ENCODE data around the gene PRR36.

DNA sequence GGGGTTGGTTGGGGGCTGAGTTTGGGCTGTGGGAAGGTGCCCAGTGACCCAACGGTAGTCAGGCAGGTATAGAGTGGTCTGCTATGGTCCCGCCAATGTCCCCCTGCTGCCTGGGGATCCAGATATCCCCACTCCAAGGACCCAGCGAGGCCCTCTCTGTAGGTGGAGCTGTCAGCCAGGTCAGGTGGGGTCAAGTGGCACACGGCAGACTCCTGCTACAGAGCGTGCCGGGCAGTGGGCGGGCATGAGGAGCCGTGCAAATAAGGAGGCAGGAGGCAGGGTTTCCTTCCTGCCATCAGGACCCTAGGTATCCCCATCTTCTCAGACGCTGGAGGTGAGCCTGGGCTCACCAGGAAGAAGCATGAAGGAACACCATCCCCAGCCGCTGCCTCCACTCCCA, 29.2 kb downstream of the PRR36 start:
- TF ChIP-seq, protein P1, sequence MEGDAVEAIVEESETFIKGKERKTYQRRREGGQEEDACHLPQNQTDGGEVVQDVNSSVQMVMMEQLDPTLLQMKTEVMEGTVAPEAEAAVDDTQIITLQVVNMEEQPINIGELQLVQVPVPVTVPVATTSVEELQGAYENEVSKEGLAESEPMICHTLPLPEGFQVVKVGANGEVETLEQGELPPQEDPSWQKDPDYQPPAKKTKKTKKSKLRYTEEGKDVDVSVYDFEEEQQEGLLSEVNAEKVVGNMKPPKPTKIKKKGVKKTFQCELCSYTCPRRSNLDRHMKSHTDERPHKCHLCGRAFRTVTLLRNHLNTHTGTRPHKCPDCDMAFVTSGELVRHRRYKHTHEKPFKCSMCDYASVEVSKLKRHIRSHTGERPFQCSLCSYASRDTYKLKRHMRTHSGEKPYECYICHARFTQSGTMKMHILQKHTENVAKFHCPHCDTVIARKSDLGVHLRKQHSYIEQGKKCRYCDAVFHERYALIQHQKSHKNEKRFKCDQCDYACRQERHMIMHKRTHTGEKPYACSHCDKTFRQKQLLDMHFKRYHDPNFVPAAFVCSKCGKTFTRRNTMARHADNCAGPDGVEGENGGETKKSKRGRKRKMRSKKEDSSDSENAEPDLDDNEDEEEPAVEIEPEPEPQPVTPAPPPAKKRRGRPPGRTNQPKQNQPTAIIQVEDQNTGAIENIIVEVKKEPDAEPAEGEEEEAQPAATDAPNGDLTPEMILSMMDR (IDR thresholded peaks at IDR 0.05), result no peak
- TF ChIP-seq POLR2A (IDR thresholded peaks at IDR 0.05), result no peak

All from uterus (tissue), 2 donors.